HG02870 (cell line): Measurements from ENCODE around the gene LETM1.

Experiments
- ATAC-seq: cut with Tn5 transposase; IDR thresholded peaks from one replicate; pipeline ENCODE4 v1.9.1; 2021; ENCODE audit warnings: mild to moderate bottlenecking, moderate library complexity; ENCODE audit not compliant: unreplicated experiment

Gene LETM1

GRCh38 chr4:1797298-1797860, 58.6 kb downstream of the LETM1 start:
- no peak for ATAC-seq

- ATAC-seq, result no peak
Measured at GRCh38 chr4:1796486-1797204, 59.3 kb downstream of the LETM1 start.

- ATAC-seq, result no peak
Measured at GRCh38 chr4:1795299-1796195, 60.4 kb downstream of the LETM1 start.

DNA sequence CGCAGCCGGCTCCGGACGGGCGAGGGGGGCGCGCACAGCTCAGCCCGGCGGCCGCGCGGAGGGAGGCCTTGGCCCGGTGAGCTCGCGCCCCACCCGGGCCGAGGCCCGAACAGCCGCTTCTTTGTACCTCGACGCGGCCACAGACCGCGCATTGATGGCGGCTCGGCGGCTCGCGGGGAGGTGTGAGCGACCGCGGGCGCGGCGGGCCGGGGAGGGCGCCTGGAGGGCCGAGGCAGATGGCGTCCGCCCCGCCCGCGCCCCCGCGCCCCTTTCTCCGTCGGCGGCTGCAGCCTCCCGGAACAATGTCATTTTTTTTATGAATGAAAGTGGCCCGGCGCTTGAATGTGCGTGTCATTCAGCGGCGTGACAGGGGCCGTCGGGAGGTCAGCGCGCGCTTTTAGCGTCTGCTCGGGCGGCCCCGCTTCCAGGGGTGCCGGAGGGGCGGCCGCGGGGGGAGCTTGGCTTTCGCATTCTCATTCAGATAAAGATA, 61.1 kb downstream of the LETM1 start:
- ATAC-seq, result no peak

DNA sequence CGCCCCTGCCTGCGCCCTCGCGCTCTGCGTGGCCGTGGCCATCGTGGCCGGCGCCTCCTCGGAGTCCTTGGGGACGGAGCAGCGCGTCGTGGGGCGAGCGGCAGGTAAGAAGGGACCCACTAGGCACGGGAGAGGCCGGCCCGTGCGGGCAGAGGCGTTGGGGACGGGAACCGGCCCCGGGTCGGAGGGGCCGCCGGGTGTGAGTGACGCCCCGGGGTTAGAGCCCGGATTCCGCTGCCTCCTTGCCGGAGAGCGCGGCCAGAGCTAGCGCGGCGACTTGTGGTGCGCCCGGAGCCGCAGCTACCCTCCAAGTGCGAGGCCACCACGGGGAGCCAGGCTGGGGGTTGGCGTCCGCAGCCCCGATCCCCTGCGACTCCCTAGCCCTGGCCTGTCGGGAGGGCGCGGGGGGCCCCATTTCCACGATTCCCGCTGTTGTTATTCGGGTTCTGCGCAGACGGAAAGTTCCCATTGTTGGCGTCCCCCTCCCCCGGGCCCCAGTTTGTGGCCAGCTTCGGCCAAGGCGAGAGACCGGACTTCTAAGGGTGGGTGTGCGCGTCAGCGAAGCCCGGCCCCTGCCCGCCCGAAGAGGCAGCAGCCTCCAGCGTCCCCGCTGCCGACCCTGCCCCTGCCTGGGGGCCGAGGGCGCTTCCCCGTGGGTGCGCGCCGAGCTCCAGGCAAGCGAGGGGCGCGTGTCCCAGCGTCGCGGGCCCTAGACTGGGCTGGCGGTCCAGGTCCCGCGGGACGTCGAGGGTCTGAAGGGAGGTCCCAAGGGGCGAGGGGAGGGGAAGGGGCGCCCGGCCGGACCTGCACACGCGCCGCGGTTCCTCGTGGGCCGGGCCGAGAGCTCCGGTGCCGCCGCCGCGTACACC, 61.8 kb downstream of the LETM1 start:
- ATAC-seq, result no peak

DNA sequence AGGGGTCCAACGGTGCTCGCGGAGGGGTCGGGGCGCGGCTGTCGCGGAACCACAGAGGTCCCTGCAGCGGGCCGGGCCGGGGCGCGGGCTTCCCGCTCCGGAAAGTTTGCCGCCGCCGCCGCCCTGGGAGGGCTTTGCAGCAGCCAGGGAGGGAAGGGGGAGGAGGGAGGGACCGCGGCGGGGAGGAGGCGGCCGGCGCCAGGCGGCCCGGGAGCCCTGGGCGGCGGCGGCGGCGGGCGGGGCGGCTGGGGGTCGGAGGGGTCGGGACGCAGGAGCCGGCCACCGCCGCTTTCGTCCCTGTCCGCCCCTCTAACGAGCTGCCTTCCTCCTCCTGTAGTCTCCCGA, 62.5 kb downstream of the LETM1 start:
- peak; percentile 14 for ATAC-seq

DNA sequence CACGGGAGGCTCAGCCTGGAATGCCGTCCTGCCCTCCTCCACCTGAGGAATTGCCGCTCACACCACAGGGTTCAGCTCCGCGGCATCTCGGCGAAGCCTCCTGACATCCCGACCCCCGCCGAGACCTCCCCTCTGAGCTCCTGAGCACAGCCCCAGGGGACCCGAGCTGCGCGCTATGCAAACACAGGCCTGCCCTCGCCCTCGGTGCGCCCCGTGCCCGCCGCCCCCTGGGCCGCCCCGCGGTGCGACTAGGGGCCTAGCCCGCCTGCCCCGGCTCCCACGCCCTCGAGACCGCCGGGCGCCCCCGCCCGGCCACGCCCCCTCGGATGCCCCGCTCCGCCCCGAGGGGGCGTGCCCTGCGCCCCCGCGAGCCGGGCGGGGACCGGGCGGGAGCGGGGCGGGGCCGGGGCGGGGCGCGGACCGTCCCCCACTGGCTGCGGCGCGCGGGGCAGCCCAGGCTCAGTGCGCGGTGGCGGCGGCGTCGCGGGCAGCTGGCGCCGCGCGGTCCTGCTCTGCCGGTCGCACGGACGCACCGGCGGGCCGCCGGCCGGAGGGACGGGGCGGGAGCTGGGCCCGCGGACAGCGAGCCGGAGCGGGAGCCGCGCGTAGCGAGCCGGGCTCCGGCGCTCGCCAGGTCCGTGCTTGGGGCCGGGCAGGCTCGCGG, 63.0 kb downstream of the LETM1 start, which contains the start of gene FGFR3:
Gene FGFR3 (plus strand): TSS at position 462 of the 664 bp plus-strand sequence. CDS start 642 bp downstream, outside the sequence.
- peak; percentile 46 for ATAC-seq

DNA sequence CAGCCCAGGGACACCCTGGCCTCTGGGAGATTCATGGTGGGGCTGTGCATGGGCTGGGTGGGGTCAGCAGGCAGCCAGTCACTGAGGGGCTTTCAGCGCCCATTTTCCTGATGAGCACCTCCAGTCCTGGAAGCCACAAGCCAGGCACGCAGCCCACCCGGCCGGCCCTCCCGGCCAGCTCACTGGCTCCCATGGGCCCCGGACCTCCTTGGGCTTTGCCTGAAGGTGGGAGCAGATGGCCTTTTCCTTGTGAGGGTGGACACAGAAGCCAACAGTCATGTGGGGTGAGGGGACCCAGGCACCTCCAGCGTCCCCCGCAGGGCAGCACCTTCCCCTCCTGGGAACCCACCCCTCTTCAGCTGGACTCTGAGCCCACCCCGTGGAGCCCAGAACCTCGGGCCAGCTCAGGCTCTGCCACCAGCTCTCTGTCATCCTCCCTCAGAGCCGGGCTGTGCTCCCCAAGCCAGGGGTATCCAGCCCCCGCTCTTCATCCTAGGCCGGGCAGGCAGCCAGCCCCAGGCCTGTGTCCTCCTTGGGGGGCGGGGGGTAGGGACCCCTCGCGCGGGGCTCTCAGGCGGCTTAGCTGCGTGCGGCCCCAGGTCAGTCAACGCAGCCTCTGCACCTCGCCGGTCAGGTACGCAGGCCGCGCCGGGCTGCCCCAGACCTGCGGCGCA, 63.7 kb downstream of the LETM1 start:
- ATAC-seq, result no peak

DNA sequence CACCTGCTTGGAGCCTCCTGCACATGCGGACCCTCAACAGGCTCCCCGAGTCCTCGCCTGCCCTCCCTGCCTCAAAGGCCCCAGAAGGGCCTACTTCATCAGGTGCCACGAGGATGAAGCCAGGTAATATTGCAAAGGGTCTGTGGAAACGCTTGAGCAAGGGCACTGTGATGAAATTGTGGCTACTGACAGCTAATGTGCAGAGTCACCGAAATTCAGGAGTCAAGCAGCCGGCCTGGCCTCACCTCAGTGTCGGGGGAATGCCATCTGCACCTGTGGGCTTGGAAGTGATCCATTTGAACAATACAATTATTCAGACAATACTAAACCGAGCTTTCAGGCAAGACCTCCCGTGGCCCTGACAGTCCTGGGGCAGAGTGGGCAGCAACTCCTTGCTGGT, 66.0 kb downstream of the LETM1 start:
- ATAC-seq, result no peak

GRCh38 chr4:1789552-1789951, 66.4 kb downstream of the LETM1 start:
- no peak for ATAC-seq

DNA sequence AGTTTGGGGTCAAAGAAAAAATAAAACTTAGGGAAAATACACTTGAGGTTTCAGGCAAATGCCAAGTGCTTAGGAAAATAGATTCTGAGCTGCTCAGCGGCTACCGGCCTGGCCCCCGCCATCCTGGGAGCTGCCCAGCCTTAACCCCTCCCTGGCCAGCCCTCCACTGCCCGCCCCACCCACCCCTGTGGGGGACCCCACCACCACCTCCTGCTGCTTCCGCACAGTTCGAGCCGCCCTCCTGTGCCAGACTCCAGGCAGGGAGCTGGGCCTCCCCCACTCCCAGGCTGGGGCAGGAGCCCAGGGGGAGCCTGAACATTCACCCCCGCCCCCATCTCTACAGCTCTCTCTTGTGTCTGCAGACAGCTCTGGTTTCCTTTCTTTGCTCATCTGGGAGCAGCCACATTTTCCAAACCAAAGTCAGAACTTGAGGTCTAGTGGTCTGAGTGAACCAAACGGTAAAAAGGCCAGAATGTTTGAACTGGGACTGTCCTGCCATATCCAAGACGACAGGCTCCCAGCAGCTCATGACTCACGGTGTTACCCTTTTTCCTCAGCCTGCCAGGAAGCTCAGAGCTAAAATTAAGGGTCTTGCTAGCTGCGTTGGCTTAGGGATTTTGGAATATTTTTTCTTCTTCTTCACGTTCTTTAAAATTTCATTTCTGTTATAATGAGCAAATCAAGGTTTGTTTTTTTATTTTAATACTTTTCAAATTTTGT, 67.5 kb downstream of the LETM1 start:
- no peak for ATAC-seq

- ATAC-seq, result no peak
Measured at GRCh38 chr4:1787411-1788077, 68.4 kb downstream of the LETM1 start.

DNA sequence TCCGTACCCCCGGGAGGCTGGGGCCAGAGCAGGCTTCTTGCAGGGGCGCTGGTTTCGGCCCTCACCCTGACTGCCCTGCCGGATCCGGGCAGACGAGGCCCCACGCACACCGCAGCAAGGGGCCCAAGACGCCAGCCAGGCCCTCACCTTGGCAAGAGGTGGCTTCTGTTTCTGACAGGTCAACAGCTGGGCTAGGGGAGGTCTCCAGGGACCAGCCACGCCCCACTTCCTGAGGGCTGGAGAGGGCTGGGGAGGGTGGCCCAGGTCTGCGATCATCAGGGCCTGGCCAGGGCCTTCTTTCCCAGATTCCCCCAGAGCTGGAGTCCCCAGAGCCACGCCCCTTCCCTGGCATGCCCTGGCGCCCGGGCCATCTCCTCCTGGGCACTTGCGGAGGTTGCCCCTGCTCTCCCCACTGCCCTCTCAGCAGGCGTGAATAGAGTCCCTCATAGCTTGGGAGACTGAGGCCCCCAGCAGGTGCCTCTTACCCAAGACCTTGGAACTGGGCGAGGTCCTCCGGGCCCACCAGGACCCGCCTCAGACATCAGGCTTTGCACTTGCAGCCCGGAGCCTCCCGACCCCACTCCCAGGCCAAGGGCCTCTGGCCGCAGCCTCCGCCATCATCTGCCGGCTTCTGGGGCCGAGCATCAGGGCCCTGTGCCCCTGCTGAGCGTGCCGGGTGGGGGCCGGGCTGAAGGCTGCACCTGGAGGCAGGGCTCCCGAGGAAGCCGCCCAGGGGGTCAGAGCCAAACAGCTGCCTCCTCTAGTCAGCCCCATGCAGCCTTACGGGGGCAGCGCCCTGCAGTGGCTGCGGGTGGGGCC, 69.2 kb downstream of the LETM1 start:
- ATAC-seq, result no peak

DNA sequence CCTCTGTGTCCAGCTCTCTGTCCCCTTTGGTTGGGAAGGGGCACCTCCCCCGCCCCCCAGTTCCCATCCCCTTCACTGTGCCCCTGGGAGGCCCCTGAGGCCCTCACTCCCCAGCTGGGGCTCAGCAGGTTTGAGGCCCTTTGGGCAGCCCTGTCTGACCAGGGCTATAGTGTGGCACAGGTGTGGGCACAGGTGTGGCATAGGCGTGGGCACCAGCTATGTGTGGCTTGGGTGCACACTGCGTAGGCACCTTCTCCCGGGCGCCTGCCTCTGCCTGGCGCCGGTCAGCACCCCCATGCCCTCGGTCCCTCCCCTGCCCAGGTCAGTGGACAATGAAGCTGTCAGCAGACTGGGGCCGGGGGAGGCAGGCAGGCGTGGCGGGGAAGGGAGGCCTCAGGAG, 70.4 kb downstream of the LETM1 start:
- ATAC-seq, result no peak

GRCh38 chr4:1784789-1785591, 71.0 kb downstream of the LETM1 start:
- ATAC-seq, result no peak

DNA sequence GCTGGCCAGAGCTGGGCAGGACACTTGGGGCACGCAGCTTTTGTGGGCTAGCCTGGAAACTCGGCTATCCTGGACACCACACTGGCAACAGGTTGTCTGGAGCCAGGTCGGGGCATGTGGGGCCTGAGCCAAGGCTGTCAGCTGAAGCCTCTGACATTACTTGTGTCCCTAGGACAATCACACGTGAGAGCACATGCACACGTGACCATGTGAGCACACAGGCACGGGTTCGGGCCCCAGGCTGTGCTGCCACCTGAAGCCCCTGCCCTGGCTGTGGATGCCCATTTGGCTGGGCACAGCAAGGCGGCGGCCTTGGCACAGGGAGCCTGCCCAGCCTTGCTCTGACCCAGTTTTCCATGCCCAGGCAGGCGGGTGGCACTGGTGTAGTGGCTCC, 71.6 kb downstream of the LETM1 start:
- ATAC-seq, result no peak

- no peak for ATAC-seq
Measured at GRCh38 chr4:1783970-1784369, 72.0 kb downstream of the LETM1 start.
